ENCODE results near the gene SMO.

Gene SMO

GRCh38 chr7:129188372-129188891 is at the start of gene SMO:
SMO (plus strand) TSS chr7:129188633; CDS start chr7:129189152, 519 bp downstream.
- no peak for TF ChIP-seq CTCF (IDR thresholded peaks at IDR 0.05; ENCODE audit: insufficient read depth, low read depth, low read length, missing control alignments)
- peak within 1 kb of the TSS; percentile 57 for H3K4me3 ChIP-seq (ENCODE audit: low read depth, low read length)
- no peak for DNase-seq (ENCODE audit: low read depth)

- TF ChIP-seq CTCF (IDR thresholded peaks at IDR 0.05; ENCODE audit: insufficient read depth, low read depth, low read length, missing control alignments): no peak
- peak overlapping the region; percentile 78 for H3K4me3 ChIP-seq (ENCODE audit: low read depth, low read length)
- DNase-seq (ENCODE audit: low read depth): no peak
These were observed 44.7 kb upstream of the SMO start for GRCh38 chr7:129143724-129144094.

GRCh38 chr7:129144095-129144833 is 44.2 kb upstream of the SMO start, which contains the start of gene TSPAN33:
TSPAN33 (plus strand) TSS chr7:129144707; CDS start chr7:129144981, 274 bp downstream.
- no peak for TF ChIP-seq CTCF (IDR thresholded peaks at IDR 0.05; ENCODE audit: insufficient read depth, low read depth, low read length, missing control alignments)
- DNase-seq (ENCODE audit: low read depth): peak; percentile 84
- peak within 1 kb of the TSS; percentile 88 for H3K4me3 ChIP-seq (ENCODE audit: low read depth, low read length)

- H3K4me3 ChIP-seq (ENCODE audit: low read depth, low read length): peak overlapping the region; percentile 88
- DNase-seq (ENCODE audit: low read depth): peak; percentile 37
- TF ChIP-seq CTCF (IDR thresholded peaks at IDR 0.05; ENCODE audit: insufficient read depth, low read depth, low read length, missing control alignments): peak; percentile 48
These were observed 43.4 kb upstream of the SMO start for GRCh38 chr7:129144834-129145668.

GRCh38 chr7:129146237-129146979 is 42.0 kb upstream of the SMO start:
- DNase-seq (ENCODE audit: low read depth): peak; percentile 88
- peak overlapping the region; percentile 88 for H3K4me3 ChIP-seq (ENCODE audit: low read depth, low read length)
- no peak for TF ChIP-seq CTCF (IDR thresholded peaks at IDR 0.05; ENCODE audit: insufficient read depth, low read depth, low read length, missing control alignments)

GRCh38 chr7:129147731-129148130 is 40.7 kb upstream of the SMO start:
- no peak for TF ChIP-seq CTCF (IDR thresholded peaks at IDR 0.05; ENCODE audit: insufficient read depth, low read depth, low read length, missing control alignments)
- DNase-seq (ENCODE audit: low read depth): peak; percentile 44
- peak overlapping the region; percentile 88 for H3K4me3 ChIP-seq (ENCODE audit: low read depth, low read length)
